ENCODE results near the gene CD37. TPM values are rescaled to one million over a fixed set of nuclear protein-coding genes. Genes with fewer than 3 reads are reported as not detected.
A peak's percentile ranks its signal among the peaks of the same experiment; 100 is the strongest.

The CD37 gene
- total and polyA plus RNA-seq, 10 of the 15 experiments (the other 5 are each of a cell fraction or from before 2014, with no cell fraction given) = 34.1 to 359 (median 108) TPM

GRCh38 chr19:49347835-49348234, 12.6 kb downstream of the CD37 start:
- SMC1A ChIA-PET (ENCODE audit: uncharacterized antibody, unreplicated experiment) = interaction anchor here (1.0 kb wide), 2 partner anchors 17 to 31 kb away, joined by 3 read pairs; no protein-coding TSS in a partner anchor

More at GRCh38 chr19:49347835-49348234, 12.6 kb downstream of the CD37 start:
- TF ChIP-seq, protein P1, sequence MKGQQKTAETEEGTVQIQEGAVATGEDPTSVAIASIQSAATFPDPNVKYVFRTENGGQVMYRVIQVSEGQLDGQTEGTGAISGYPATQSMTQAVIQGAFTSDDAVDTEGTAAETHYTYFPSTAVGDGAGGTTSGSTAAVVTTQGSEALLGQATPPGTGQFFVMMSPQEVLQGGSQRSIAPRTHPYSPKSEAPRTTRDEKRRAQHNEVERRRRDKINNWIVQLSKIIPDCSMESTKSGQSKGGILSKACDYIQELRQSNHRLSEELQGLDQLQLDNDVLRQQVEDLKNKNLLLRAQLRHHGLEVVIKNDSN (IDR thresholded peaks at IDR 0.05; ENCODE audit: borderline replicate concordance, extremely low read length, insufficient read depth, low read depth, low read length) = peak; percentile 70
- TF ChIP-seq NR2C2 (IDR thresholded peaks at IDR 0.05; ENCODE audit: borderline replicate concordance, control insufficient read depth, insufficient read length, low read depth) (no peak), FOXK2 (IDR thresholded peaks at IDR 0.05) (no peak), HCFC1 (IDR thresholded peaks at IDR 0.05; ENCODE audit: low read length) (peak; percentile 76), RAD51 (IDR thresholded peaks at IDR 0.05) (peak; percentile 55; the same call in 1 of the 2 replicates), YY1 (IDR thresholded peaks at IDR 0.05; ENCODE audit: low read depth, low read length) (peak; percentile 79), POLR2A (IDR thresholded peaks at IDR 0.05; ENCODE audit: low read depth, low read length) (no peak), BCL11A (IDR thresholded peaks at IDR 0.05; ENCODE audit: low read depth, low read length) (no peak), ETV6 (conservative IDR thresholded peaks at IDR 0.05 in 1 of 2, IDR thresholded peaks at IDR 0.05 in 1 of 2; ENCODE audit: borderline replicate concordance in 1 of 2, low read depth in 1 of 2) (no peak), ATF3 (IDR thresholded peaks at IDR 0.05; ENCODE audit: borderline replicate concordance, extremely low read depth, low read depth, low read length) (peak; percentile 46; the same call in 1 of the 2 replicates), NFYB (IDR thresholded peaks at IDR 0.05; ENCODE audit: insufficient read depth, low read depth, low read length) (peak; percentile 71), ZNF384 (IDR thresholded peaks at IDR 0.05; ENCODE audit: borderline replicate concordance, low read depth, low read length) (no peak), USF2 (IDR thresholded peaks at IDR 0.05; ENCODE audit: borderline replicate concordance, low read depth, low read length) (peak; percentile 35; the same call in 1 of the 2 replicates), CEBPB (IDR thresholded peaks at IDR 0.05; ENCODE audit: borderline replicate concordance in 1 of 2, low read depth in 2 of 2, low read length in 2 of 2) (no peak), LARP7 (IDR thresholded peaks at IDR 0.05) (no peak), SIX5 (IDR thresholded peaks at IDR 0.05; ENCODE audit: low read depth, low read length, severe bottlenecking) (peak; percentile 74), KLF5 (IDR thresholded peaks at IDR 0.05; ENCODE audit: partially characterized antibody) (no peak), ZNF217 (IDR thresholded peaks at IDR 0.05) (no peak)
- POLR2A ChIA-PET = interaction anchor here (1.0 kb wide), 1 partner anchor 7 kb away, joined by 5 read pairs; no protein-coding TSS in a partner anchor
- Histone ChIP-seq H3K4me3 (no peak overlapping the region), H3K36me3 (ENCODE audit: control insufficient read depth in 2 of 2, insufficient read depth in 2 of 2, low read length in 1 of 2) (no peaks in the 10 kb centered on the region), H3K79me2 (ENCODE audit: control insufficient read depth, insufficient read depth, low read length) (no peaks in the 10 kb centered on the region), H3K27me3 (replicated peaks in 1 of 2; ENCODE audit: control insufficient read depth in 2 of 2, insufficient read depth in 2 of 2, low read length in 1 of 2) (no peaks in the 10 kb centered on the region), H2AFZ (ENCODE audit: control insufficient read depth, low read depth, low read length) (no peak overlapping the region), H3K9me3 (replicated peaks; ENCODE audit: control insufficient read depth, insufficient read depth, low read length) (no peaks in the 10 kb centered on the region; the same call in 2 of the 3 replicates), H3K4me2 (ENCODE audit: control insufficient read depth, insufficient read depth) (no peak overlapping the region), H3K9ac (ENCODE audit: control insufficient read depth, insufficient read depth, low read length) (no peak overlapping the region), H4K20me1 (ENCODE audit: control insufficient read depth, insufficient read depth) (no peaks in the 10 kb centered on the region), H3K27ac (ENCODE audit: control insufficient read depth, insufficient read depth) (no peak overlapping the region), H3K4me1 (ENCODE audit: control insufficient read depth, insufficient read depth, low read length) (peaks cover 3% of the 10 kb centered on the region; the same call in 1 of the 2 replicates)
- in situ Hi-C loops (cut with MboI) = no loop called here
- CTCF ChIA-PET = interaction anchor here (0.8 to 1.4 kb wide), 4 partner anchors 11 to 95 kb away, joined by 3 to 5 read pairs (median 4); no protein-coding TSS in a partner anchor
- no TSS peak for BruUV-seq (replicated peaks)
- intact Hi-C loops (cut with micrococcal nuclease; ENCODE audit: unreplicated experiment) = no loop called here
- 31% methylated on average over 3 of the region's 3 CpGs for WGBS (ENCODE audit: insufficient coverage, insufficient replicate concordance, low lambda C conversion rate, missing lambda C conversion rate)
- ATAC-seq (peak; percentile 88), DNase-seq (ENCODE audit: low read depth, low spot score) (no peak), FAIRE-seq (no peak)
- RAD21 ChIA-PET (ENCODE audit: unreplicated experiment) = interaction anchor here (1.3 kb wide), 1 partner anchor 22 kb away, joined by 3 read pairs; no protein-coding TSS in a partner anchor

Measured in GM12878 (cell line).